ENCODE data around the gene UAP1L1. TPM values are rescaled to one million over a fixed set of nuclear protein-coding genes. Genes with fewer than 3 reads are reported as not detected.
A peak's percentile ranks its signal among the peaks of the same experiment; 100 is the strongest.

Gene UAP1L1
- total and polyA plus RNA-seq, 9 of the 15 experiments (the other 6 are each of a cell fraction or from before 2014, with no cell fraction given): 0.20 to 8.6 (median 3.7) TPM

DNA sequence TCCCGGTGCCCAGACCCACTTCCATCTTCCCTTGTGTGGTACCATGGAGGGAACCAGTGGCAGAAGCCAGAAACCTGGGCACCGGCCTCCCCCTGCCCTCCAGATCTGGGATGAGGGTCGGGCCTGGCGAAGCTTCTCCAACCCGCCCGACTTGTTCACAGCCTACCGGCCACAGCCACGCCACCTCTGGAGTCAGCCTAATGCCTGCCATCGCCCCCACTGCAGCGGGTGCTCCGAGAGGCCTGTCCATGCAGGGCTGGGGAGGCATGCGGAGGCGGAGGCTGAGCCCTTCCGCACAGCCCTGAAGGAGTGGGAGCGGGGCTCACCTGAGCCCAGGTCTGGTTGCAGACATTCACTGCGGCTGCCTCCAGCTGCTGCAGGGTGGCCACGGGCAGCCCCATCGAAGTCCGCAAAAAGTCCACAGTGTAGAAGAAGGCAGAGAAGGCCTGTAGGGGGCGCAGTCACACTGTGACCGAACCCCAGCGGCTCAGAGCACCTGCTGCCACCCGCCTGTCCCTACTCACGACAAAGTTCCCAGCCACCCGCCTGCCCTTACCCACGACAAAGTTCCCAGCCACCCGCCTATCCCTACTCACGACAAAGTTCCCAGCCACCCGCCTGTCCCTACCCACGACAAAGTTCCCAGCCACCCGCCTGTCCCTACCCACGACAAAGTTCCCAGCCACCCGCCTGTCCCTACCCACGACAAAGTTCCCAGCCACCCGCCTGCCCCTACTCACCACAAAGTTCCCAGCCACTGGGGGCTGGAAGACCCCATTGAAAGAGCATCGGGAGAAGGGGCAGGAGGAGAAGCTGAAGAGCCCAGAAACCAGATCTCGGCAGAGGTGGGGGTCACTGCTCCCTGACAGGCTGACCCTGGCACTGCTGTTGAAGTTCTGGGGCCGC lies 27.5 kb upstream of the UAP1L1 start (continued):
- TF ChIP-seq, protein P1, sequence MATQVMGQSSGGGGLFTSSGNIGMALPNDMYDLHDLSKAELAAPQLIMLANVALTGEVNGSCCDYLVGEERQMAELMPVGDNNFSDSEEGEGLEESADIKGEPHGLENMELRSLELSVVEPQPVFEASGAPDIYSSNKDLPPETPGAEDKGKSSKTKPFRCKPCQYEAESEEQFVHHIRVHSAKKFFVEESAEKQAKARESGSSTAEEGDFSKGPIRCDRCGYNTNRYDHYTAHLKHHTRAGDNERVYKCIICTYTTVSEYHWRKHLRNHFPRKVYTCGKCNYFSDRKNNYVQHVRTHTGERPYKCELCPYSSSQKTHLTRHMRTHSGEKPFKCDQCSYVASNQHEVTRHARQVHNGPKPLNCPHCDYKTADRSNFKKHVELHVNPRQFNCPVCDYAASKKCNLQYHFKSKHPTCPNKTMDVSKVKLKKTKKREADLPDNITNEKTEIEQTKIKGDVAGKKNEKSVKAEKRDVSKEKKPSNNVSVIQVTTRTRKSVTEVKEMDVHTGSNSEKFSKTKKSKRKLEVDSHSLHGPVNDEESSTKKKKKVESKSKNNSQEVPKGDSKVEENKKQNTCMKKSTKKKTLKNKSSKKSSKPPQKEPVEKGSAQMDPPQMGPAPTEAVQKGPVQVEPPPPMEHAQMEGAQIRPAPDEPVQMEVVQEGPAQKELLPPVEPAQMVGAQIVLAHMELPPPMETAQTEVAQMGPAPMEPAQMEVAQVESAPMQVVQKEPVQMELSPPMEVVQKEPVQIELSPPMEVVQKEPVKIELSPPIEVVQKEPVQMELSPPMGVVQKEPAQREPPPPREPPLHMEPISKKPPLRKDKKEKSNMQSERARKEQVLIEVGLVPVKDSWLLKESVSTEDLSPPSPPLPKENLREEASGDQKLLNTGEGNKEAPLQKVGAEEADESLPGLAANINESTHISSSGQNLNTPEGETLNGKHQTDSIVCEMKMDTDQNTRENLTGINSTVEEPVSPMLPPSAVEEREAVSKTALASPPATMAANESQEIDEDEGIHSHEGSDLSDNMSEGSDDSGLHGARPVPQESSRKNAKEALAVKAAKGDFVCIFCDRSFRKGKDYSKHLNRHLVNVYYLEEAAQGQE (IDR thresholded peaks at IDR 0.05; ENCODE audit: borderline replicate concordance): peak; percentile 47; the same call in 1 of the 2 replicates
- TF ChIP-seq, protein P1 (CRISPR knock-in tag; IDR thresholded peaks at IDR 0.05; ENCODE audit: low read depth): no peak
- no peak for TF ChIP-seq BRCA1 (IDR thresholded peaks at IDR 0.05)
- TF ChIP-seq BRCA1 (CRISPR knock-in tag; IDR thresholded peaks at IDR 0.05): no peak
- TF ChIP-seq FOXJ2 (tag; IDR thresholded peaks at IDR 0.05): no peak
- TF ChIP-seq, protein P2, sequence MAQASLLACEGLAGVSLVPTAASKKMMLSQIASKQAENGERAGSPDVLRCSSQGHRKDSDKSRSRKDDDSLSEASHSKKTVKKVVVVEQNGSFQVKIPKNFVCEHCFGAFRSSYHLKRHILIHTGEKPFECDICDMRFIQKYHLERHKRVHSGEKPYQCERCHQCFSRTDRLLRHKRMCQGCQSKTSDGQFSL (CRISPR knock-in tag; IDR thresholded peaks at IDR 0.05): no peak
- TF ChIP-seq, protein P2 (tag; IDR thresholded peaks at IDR 0.05): no peak
- peak; percentile 29 to 68; a peak in 3 of 4 replicates for TF ChIP-seq RAD21 (CRISPR knock-in tag; conservative IDR thresholded peaks at IDR 0.05 in 1 of 2, IDR thresholded peaks at IDR 0.05 in 1 of 2)
- TF ChIP-seq, protein P3, sequence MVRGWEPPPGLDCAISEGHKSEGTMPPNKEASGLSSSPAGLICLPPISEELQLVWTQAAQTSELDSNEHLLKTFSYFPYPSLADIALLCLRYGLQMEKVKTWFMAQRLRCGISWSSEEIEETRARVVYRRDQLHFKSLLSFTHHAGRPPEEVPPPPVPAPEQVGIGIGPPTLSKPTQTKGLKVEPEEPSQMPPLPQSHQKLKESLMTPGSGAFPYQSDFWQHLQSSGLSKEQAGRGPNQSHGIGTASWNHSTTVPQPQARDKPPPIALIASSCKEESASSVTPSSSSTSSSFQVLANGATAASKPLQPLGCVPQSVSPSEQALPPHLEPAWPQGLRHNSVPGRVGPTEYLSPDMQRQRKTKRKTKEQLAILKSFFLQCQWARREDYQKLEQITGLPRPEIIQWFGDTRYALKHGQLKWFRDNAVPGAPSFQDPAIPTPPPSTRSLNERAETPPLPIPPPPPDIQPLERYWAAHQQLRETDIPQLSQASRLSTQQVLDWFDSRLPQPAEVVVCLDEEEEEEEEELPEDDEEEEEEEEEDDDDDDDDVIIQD (CRISPR knock-in tag; IDR thresholded peaks at IDR 0.05): no peak
- no peak for TF ChIP-seq CBFA2T2 (conservative IDR thresholded peaks at IDR 0.05)
- TF ChIP-seq ZNF668 (CRISPR knock-in tag; IDR thresholded peaks at IDR 0.05): no peak
- TF ChIP-seq ZNF77 (CRISPR knock-in tag; IDR thresholded peaks at IDR 0.05): no peak
- TF ChIP-seq, protein P4, sequence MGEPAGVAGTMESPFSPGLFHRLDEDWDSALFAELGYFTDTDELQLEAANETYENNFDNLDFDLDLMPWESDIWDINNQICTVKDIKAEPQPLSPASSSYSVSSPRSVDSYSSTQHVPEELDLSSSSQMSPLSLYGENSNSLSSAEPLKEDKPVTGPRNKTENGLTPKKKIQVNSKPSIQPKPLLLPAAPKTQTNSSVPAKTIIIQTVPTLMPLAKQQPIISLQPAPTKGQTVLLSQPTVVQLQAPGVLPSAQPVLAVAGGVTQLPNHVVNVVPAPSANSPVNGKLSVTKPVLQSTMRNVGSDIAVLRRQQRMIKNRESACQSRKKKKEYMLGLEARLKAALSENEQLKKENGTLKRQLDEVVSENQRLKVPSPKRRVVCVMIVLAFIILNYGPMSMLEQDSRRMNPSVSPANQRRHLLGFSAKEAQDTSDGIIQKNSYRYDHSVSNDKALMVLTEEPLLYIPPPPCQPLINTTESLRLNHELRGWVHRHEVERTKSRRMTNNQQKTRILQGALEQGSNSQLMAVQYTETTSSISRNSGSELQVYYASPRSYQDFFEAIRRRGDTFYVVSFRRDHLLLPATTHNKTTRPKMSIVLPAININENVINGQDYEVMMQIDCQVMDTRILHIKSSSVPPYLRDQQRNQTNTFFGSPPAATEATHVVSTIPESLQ (CRISPR knock-in tag; IDR thresholded peaks at IDR 0.05): no peak

Measured in K562 (cell line).